Endothelial cell of umbilical vein (primary cell): ENCODE measurements around the gene HS6ST2. TPM values are rescaled to one million over a fixed set of nuclear protein-coding genes. Genes with fewer than 3 reads are reported as not detected.

Experiments
- BruUV-seq: library from RNA; stranded (reverse); fragments of 400-500 nt; replicated peaks from 2 replicates; lab custom pipeline; 2021; lab: Mats Ljungman, UMichigan
- CTCF ChIA-PET: fragments of 300-600, 350-600 bp; sonication (Branson Sonifier 250); formaldehyde crosslinking; loops from one replicate; lab custom pipeline; 2021; ENCODE audit warnings: antibody characterized with exemption, inconsistent platforms; lab: Charles Lee
- POLR2A ChIA-PET: fragments of 300-600, 350-600 bp; sonication (Branson Sonifier 250); formaldehyde crosslinking; loops from one replicate; lab custom pipeline; 2021; ENCODE audit warnings: antibody characterized with exemption, inconsistent platforms; lab: Charles Lee
- DNase-seq: peaks from one replicate; pipeline ENCODE4 v3.0.0-alpha.2; 2011; ENCODE audit warnings: low read depth, low spot score
- FAIRE-seq: peaks from 2 replicates; lab custom pipeline; 2011; peaks lifted over from hg19 to GRCh38; lab: Jason Lieb, UNC
- H2AFZ ChIP-seq: 2 replicates; pipeline ENCODE4 v1.6.0; 2012; ENCODE audit warnings: low read depth, low read length, control low read depth, inconsistent platforms
- H3K27ac ChIP-seq: 2 replicates; pipeline ENCODE4 v1.5.1; 2011; ENCODE audit warnings: low read depth, mild to moderate bottlenecking, control low read depth, low read length, moderate library complexity; ENCODE audit not compliant: insufficient read depth
- H3K27me3 ChIP-seq, 2 experiments: 2 replicates each; pipeline versions ENCODE4 v1.6.0 to v1.6.1; 2011; ENCODE audit warnings: low read length in 2 of 2, mixed read lengths in 1 of 2; ENCODE audit not compliant: control insufficient read depth in 2 of 2, insufficient read depth in 2 of 2
- H3K36me3 ChIP-seq, 2 experiments: 2 replicates in 1 of 2; 3 replicates in 1 of 2; pipeline ENCODE4 v1.5.1; 2011; ENCODE audit warnings: low read length in 2 of 2, mild to moderate bottlenecking in 1 of 2, moderate library complexity in 1 of 2; ENCODE audit not compliant: control insufficient read depth in 2 of 2, insufficient read depth in 2 of 2; ENCODE audit errors: extremely low read depth in 1 of 2
- H3K4me1 ChIP-seq: 3 replicates; pipeline ENCODE4 v1.5.1; 2011; ENCODE audit warnings: mild to moderate bottlenecking, low read length; ENCODE audit not compliant: control insufficient read depth, insufficient read depth; ENCODE audit errors: extremely low read depth
- H3K4me2 ChIP-seq: 2 replicates; pipeline ENCODE4 v1.6.1; 2011; ENCODE audit warnings: low read length, control low read depth, mixed read lengths; ENCODE audit not compliant: insufficient read depth
- H3K4me3 ChIP-seq, 3 experiments: fragments of 200-600 bp in 1 of 3; sonication (generic), shearing (Covaris generic) in 1 of 3; replicated peaks in 1 of 3; 2 replicates each; pipeline ENCODE4 v1.5.1; 2011 to 2016; ENCODE audit warnings: control low read depth in 3 of 3, low read length in 3 of 3, mild to moderate bottlenecking in 2 of 3, inconsistent platforms in 1 of 3, low read depth in 1 of 3, moderate library complexity in 1 of 3; ENCODE audit not compliant: insufficient read depth in 1 of 3
- H3K79me2 ChIP-seq: 2 replicates; pipeline ENCODE4 v1.6.0; 2012; ENCODE audit warnings: low read length, inconsistent platforms; ENCODE audit not compliant: control insufficient read depth, insufficient read depth
- H3K9ac ChIP-seq: replicated peaks from 2 replicates; pipeline ENCODE3; 2011; ENCODE audit warnings: low read length, control low read depth; ENCODE audit not compliant: insufficient read depth; ENCODE audit errors: extremely low read depth
- H3K9me1 ChIP-seq: replicated peaks from 3 replicates; pipeline ENCODE4 v1.6.0; 2011; ENCODE audit warnings: mild to moderate bottlenecking, low read length; ENCODE audit not compliant: control insufficient read depth, insufficient read depth; ENCODE audit errors: extremely low read depth
- H3K9me3 ChIP-seq: replicated peaks from 2 replicates; pipeline ENCODE4 v1.5.1; 2012; ENCODE audit warnings: low read length, inconsistent platforms; ENCODE audit not compliant: control insufficient read depth, insufficient read depth
- H4K20me1 ChIP-seq: replicated peaks from 2 replicates; pipeline ENCODE3; 2011; ENCODE audit warnings: mild to moderate bottlenecking, low read length; ENCODE audit not compliant: control insufficient read depth, insufficient read depth; ENCODE audit errors: extremely low read depth
- FOS ChIP-seq: IDR thresholded peaks from 2 replicates; pipeline ENCODE4 v1.6.1; 2011; ENCODE audit warnings: mild to moderate bottlenecking, low read length, moderate library complexity, borderline replicate concordance; ENCODE audit not compliant: insufficient read depth
- MAX ChIP-seq: IDR thresholded peaks from 2 replicates; pipeline ENCODE4 v1.6.1; 2011; ENCODE audit not compliant: insufficient read depth, insufficient read length
- POLR2A ChIP-seq: IDR thresholded peaks from 2 replicates; pipeline ENCODE4 v1.6.1; 2012; ENCODE audit warnings: low read depth, mild to moderate bottlenecking, control low read depth, low read length
- POLR2AphosphoS5 ChIP-seq: IDR thresholded peaks from 2 replicates; pipeline ENCODE4 v1.6.1; 2012; ENCODE audit warnings: low read depth, mild to moderate bottlenecking, control low read depth, low read length, moderate library complexity; ENCODE audit not compliant: insufficient read depth
- dilution Hi-C: fragments of 300-500 bp; cut with MboI; formaldehyde crosslinking; loops from one replicate; pipeline ENCODE4 v1.15.0; 2019; ENCODE audit warnings: low sequenced_read_pairs; ENCODE audit not compliant: extremely low pct_ligation_motif_present
- intact Hi-C: fragments of 100-400 bp; cut with micrococcal nuclease; formaldehyde crosslinking; loops from one replicate; pipeline ENCODE4 v1.10.0; 2022
- polyA plus RNA-seq, 4 experiments: library from polyadenylated mRNA; depleted of rRNA in 3 of 4; stranded (reverse) in 3 of 4; unstranded in 1 of 4; fragments of >200 nt; gene quantifications; 2 replicates each; pipeline versions ENCODE4 v1.2.1 to v1.2.3, GENCODE V29; 2011 to 2012; ENCODE audit warnings: missing spikeins in 1 of 4
- total RNA-seq: library from RNA; stranded (reverse); gene quantifications from 2 replicates; pipeline ENCODE4 v1.2.3, GENCODE V29; 2021
- TF ChIP-seq, protein P1 (sequence below), 2 donors: IDR thresholded peaks; 1 replicate in 1 of 2; 2 replicates in 1 of 2; pipeline ENCODE4 v1.5.1; 2011; ENCODE audit warnings: low read length in 2 of 2, mild to moderate bottlenecking in 2 of 2, moderate library complexity in 2 of 2, control low read depth in 1 of 2, inconsistent platforms in 1 of 2, low read depth in 1 of 2; ENCODE audit not compliant: insufficient read depth in 1 of 2; ENCODE audit errors: extremely low read depth in 1 of 2

HS6ST2 gene
- total and polyA plus RNA-seq, 2 donors (not counting 3 experiments of a cell fraction or from before 2014, with no cell fraction given), result 0.49 to 0.84 TPM

DNA sequence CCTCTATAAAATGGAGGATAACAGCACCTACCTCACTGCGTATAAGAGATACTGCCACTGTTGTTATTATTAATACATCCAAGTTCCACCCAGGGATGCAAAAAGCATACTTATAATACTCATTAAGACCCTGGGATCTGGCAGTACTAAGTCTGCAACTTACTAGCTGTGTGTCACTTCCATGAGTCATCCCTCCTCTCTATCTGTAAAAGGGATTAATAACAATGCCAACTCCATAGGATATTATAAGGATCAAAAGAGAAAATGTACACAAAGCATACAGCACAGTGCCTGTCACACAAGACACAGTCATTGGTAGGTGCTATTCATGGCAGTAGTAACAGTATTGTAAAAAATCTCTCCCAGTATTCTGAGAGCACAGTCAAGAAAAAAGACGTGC is 216.7 kb downstream of the HS6ST2 start:
- H3K4me3 ChIP-seq, result no peak overlapping the region
- TF ChIP-seq POLR2A (no peak), POLR2AphosphoS5 (no peak), FOS (peak; percentile 45)

DNA sequence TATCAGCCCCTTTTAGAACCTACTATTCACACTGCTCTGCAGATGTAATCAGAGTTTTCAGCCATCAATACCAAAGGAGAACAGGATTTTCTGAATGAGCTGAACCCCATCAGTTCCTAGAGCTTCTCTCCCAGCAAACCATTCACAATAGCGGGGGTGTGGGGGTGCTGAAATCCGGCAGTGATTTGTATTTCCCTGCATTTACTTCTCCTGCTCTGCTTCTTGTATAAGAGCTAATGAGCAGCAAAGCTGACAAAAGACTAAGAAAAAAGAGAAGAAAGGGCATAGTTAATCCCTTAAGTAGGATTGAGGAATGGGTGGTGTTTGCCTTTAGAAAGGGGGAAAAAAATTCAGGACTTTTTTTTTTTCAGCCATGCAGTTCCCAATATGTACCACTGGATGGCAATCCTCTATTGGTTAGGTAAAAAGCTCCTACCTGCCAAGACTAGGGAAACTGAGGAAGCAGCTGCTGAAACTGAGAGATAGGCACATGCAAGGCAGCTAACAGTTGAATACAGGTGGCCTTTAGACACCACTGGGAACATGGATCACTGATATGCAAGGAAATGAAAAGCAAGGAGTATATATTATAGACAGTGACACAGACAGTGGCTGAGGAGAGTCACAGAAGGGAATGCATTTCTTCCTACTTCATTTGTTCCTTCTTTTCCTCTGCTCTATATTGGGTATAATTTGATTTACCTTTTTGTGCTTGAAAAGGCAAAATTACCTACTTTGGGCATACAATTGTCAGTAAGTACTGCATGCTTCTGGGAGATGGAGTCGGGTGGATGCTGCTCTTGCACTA is 217.9 kb downstream of the HS6ST2 start:
- intact Hi-C loops, result loop anchor here (1.0 to 5.0 kb wide), 3 partner anchors 217 to 432 kb away; no protein-coding TSS in a partner anchor
- no TSS peak for BruUV-seq

More for the DNA sequence above, 216.7 kb downstream of the HS6ST2 start:
- Histone ChIP-seq H3K36me3 (no peaks in the 10 kb centered on the region), H4K20me1 (no peaks in the 10 kb centered on the region), H3K27ac (no peak overlapping the region), H3K79me2 (no peaks in the 10 kb centered on the region), H3K27me3 (no peaks in the 10 kb centered on the region), H3K9me3 (no peaks in the 10 kb centered on the region), H2AFZ (no peak overlapping the region), H3K9me1 (no peaks in the 10 kb centered on the region), H3K4me2 (no peak overlapping the region), H3K9ac (no peak overlapping the region), H3K4me1 (no peaks in the 10 kb centered on the region)
- dilution Hi-C loops, result no loop called here
- CTCF ChIA-PET, result interaction anchor here (0.6 to 1.5 kb wide), 2 partner anchors 199 to 208 kb away, joined by 3 to 8 read pairs; no protein-coding TSS in a partner anchor
- intact Hi-C loops, result loop anchor here (2.0 to 5.0 kb wide), 2 partner anchors 233 to 431 kb away; no protein-coding TSS in a partner anchor
- peak; percentile 67 for FAIRE-seq
- BruUV-seq, result no TSS peak
- no peak for DNase-seq
- POLR2A ChIA-PET, result no interaction called here

More for the DNA sequence above, 217.9 kb downstream of the HS6ST2 start:
- FAIRE-seq (peak; percentile 65), DNase-seq (peak; percentile 14)
- Histone ChIP-seq H3K27me3 (no peaks in the 10 kb centered on the region), H3K4me3 (no peak overlapping the region), H3K27ac (no peak overlapping the region), H3K9ac (no peak overlapping the region), H3K9me3 (no peaks in the 10 kb centered on the region), H3K4me1 (no peaks in the 10 kb centered on the region), H3K9me1 (no peaks in the 10 kb centered on the region), H3K4me2 (no peak overlapping the region), H2AFZ (no peak overlapping the region), H3K36me3 (no peaks in the 10 kb centered on the region), H4K20me1 (no peaks in the 10 kb centered on the region), H3K79me2 (no peaks in the 10 kb centered on the region)
- no peak for TF ChIP-seq MAX
- TF ChIP-seq, protein P1, sequence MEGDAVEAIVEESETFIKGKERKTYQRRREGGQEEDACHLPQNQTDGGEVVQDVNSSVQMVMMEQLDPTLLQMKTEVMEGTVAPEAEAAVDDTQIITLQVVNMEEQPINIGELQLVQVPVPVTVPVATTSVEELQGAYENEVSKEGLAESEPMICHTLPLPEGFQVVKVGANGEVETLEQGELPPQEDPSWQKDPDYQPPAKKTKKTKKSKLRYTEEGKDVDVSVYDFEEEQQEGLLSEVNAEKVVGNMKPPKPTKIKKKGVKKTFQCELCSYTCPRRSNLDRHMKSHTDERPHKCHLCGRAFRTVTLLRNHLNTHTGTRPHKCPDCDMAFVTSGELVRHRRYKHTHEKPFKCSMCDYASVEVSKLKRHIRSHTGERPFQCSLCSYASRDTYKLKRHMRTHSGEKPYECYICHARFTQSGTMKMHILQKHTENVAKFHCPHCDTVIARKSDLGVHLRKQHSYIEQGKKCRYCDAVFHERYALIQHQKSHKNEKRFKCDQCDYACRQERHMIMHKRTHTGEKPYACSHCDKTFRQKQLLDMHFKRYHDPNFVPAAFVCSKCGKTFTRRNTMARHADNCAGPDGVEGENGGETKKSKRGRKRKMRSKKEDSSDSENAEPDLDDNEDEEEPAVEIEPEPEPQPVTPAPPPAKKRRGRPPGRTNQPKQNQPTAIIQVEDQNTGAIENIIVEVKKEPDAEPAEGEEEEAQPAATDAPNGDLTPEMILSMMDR (IDR thresholded peaks at IDR 0.05; ENCODE audit: extremely low read depth in 1 of 2, insufficient read depth in 1 of 2, low read depth in 1 of 2, low read length in 2 of 2), result peak; percentile 26 to 54
- ChIA-PET CTCF (interaction anchor here (0.7 to 1.5 kb wide), 7 partner anchors 9 to 930 kb away, joined by 3 to 11 read pairs (median 7); no protein-coding TSS in a partner anchor), POLR2A (no interaction called here)
- dilution Hi-C loops, result no loop called here
